Epithelial cell of proximal tubule (primary cell): ENCODE measurements around the gene CDCP2. TPM values are rescaled to one million over a fixed set of nuclear protein-coding genes. Genes with fewer than 3 reads are reported as not detected.

Experiments used
- DNase-seq: peaks from one replicate; pipeline ENCODE4 v3.0.0-alpha.2; 2011; ENCODE audit warnings: low read depth
- H3K4me3 ChIP-seq: 2 replicates; pipeline ENCODE4 v1.5.1; 2011; ENCODE audit warnings: low read depth, mild to moderate bottlenecking, low read length
- CTCF ChIP-seq: conservative IDR thresholded peaks from 2 replicates; pipeline ENCODE4 v1.5.1; 2012; ENCODE audit warnings: low read depth, mild to moderate bottlenecking, low read length
- total RNA-seq: library from RNA; depleted of rRNA; stranded (reverse); fragments of >200 nt; gene quantifications from 2 replicates; pipeline ENCODE4 v1.2.3, GENCODE V29; 2015

Gene CDCP2
- total RNA-seq, 1 donor from 2014 or later, result not detected

GRCh38 chr1:54118704-54119103 lies 34.1 kb downstream of the CDCP2 start:
- DNase-seq, result no peak
- no peak overlapping the region for H3K4me3 ChIP-seq

GRCh38 chr1:54117815-54118563 lies 34.8 kb downstream of the CDCP2 start:
- no peak for TF ChIP-seq CTCF
- no peak overlapping the region for H3K4me3 ChIP-seq
- no peak for DNase-seq

More at GRCh38 chr1:54118704-54119103, 34.1 kb downstream of the CDCP2 start:
- TF ChIP-seq CTCF, result no peak

DNA sequence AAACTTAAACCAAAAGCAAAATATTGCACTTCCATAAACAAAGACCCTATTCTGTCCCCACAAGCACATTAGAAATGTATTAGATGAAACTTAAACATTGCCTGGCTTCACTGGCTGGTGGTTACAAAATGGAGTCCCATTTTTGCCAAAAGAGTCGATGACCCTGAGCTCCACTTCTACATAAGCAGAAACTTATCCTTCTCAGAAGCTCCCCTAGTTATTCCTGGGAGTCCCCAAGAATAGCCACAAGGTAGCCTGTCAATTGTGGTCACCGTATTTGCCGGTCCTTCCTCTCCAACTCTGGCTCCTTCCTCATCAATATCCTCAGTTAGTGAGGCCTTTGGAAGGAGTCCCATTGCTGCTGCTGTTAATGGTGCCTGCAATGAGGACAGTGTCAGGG lies 37.3 kb downstream of the CDCP2 start:
- no peak for TF ChIP-seq CTCF
- DNase-seq, result no peak
- H3K4me3 ChIP-seq, result no peak overlapping the region

DNA sequence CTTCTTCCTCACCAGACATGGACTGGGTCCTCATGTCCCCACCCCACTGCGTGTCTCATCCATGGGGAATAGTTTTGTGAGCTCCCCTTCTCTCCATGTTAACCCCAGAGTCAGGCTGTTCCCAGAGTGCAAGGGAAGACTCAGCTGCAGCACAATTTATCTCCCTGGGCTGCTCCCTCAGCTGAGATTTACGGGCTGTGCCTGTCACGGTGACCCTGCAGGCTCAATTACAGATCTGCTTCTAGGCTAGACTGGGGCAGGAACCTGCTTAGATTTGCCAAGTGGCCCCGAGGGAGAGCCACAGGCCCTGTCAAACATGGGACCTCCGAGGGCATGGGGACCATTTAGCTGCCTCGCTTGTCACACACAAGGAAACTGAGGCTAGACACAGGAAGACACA lies 37.8 kb downstream of the CDCP2 start:
- no peak for DNase-seq
- H3K4me3 ChIP-seq, result no peak overlapping the region
- no peak for TF ChIP-seq CTCF

DNA sequence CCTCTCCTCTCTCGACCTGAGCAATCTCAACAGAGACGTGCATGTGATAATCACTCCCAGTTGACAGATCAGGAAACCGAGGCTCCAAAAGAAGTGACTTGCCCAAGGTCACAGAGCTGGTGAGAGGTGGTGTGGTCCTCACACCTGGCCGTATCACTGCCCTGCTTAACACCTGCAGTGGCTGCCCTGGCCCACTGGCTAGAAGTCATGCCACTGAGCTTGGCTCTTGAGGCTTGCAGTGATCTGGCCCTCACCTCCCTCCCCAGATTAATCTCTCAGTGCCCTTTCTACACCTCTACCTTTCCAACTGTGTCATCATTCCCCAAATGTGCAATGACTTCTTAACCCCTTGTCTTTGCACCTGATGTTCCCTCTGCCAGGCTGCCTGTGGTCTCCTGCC lies 38.8 kb downstream of the CDCP2 start:
- no peak overlapping the region for H3K4me3 ChIP-seq
- no peak for DNase-seq
- TF ChIP-seq CTCF, result no peak

DNA sequence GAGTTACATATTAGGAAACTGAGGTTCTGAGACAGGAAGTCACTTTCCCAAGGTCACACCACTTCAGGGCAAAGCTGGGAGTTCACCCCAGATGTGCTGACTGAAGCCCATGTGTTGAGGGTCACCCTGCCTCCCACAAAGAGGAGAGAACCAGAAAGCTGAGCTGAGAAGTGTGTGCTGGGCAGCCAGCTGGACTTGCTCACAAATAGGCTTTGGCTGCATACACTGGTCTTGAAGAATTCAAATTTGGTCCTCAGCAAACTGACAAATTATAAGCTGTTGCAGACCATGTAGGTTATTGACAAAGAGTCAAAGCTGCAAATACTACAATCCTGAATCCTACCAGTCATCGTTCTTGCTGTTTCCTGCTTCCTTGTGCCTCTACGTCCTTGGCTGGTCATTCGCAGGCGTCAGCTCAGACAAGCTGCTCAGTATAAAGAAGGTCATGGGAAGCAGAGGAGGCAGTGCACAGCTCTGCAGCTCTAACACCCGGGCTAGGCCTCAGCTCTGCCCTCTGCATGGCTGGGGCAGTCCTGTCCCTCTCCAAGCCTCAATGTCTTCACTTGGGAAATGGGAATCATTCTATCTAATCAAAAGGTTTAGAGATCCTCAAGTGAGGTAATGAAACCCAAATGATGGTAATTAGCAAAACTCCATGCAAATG lies 40.0 kb downstream of the CDCP2 start:
- TF ChIP-seq CTCF, result no peak
- H3K4me3 ChIP-seq, result no peak overlapping the region
- DNase-seq, result no peak

DNA sequence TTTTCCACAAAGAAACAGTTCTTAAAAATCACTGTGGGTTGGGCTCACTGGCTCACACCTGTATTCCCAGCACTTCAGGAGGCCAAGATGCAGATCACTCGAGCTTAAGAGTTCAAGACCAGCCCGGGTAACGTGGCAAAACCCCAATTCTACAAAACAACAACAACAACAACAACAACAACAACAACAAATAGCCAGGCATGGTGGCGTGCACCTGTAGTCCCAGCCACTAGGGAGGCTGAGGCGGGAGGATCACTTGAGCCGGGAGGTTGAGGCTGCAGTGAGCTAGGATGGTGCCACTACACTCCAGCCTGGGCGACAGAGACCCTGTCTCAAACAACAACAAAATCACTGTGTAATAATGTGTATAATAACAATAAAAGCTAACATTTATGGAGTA lies 40.8 kb downstream of the CDCP2 start:
- H3K4me3 ChIP-seq, result no peak overlapping the region
- DNase-seq, result no peak
- TF ChIP-seq CTCF, result no peak
